Measurements from ENCODE around the gene PRSS22. TPM values are rescaled to one million over a fixed set of nuclear protein-coding genes. Genes with fewer than 3 reads are reported as not detected.

Gene PRSS22
- polyA plus RNA-seq, 1 of the 3 experiments (the other 2 are of a cell fraction): not detected

- Histone ChIP-seq H3K9ac (no peak overlapping the region), H2AFZ (ENCODE audit: low read depth) (no peak overlapping the region), H3K9me2 (no peaks in the 10 kb centered on the region), H3K4me1 (ENCODE audit: control insufficient read depth in 1 of 2, insufficient read depth in 2 of 2, low read depth in 1 of 2, low read length in 1 of 2) (peaks cover 0 to 24% of the 10 kb centered on the region in 2 experiments; a peak in 1 of 4 replicates), H3K36me3 (replicated peaks in 1 of 2; ENCODE audit: control insufficient read depth in 1 of 2, insufficient read depth in 2 of 2, low read length in 1 of 2) (no peaks in the 10 kb centered on the region), H3K9me3 (no peaks in the 10 kb centered on the region), H3K4me2 (no peak overlapping the region), H3K27ac (ENCODE audit: low read depth in 2 of 2, low read length in 1 of 2) (no peak overlapping the region), H3K79me2 (ENCODE audit: insufficient read depth) (no peaks in the 10 kb centered on the region), H4K20me1 (ENCODE audit: insufficient read depth) (no peaks in the 10 kb centered on the region), H3K4me3 (ENCODE audit: low read depth in 2 of 2, low read length in 1 of 2) (no peak overlapping the region), H3F3A (replicated peaks; ENCODE audit: insufficient read depth) (no peaks in the 10 kb centered on the region), H3K27me3 (ENCODE audit: insufficient read depth) (no peaks in the 10 kb centered on the region)
- ChIA-PET POLR2A (no interaction called here), CTCF (no interaction called here)
- no peak for DNase-seq
- TF ChIP-seq PBX3 (IDR thresholded peaks at IDR 0.05): no peak
- TF ChIP-seq RXRA (IDR thresholded peaks at IDR 0.05; ENCODE audit: borderline replicate concordance, low read depth): no peak
- TF ChIP-seq GABPA (IDR thresholded peaks at IDR 0.05; ENCODE audit: low read depth): no peak
- no peak for TF ChIP-seq FOSL2 (IDR thresholded peaks at IDR 0.05; ENCODE audit: borderline replicate concordance, low read depth)
- TF ChIP-seq ELF1 (IDR thresholded peaks at IDR 0.05): no peak
- TF ChIP-seq SIN3A (IDR thresholded peaks at IDR 0.05; ENCODE audit: borderline replicate concordance, low read depth, low read length): no peak
- no peak for TF ChIP-seq NFIC (IDR thresholded peaks at IDR 0.05; ENCODE audit: borderline replicate concordance)
- TF ChIP-seq MXI1 (IDR thresholded peaks at IDR 0.05; ENCODE audit: low read depth, low read length): no peak
- 48% methylated on average over 14 of the region's 18 CpGs for WGBS (ENCODE audit: low lambda C conversion rate)
Measured at GRCh38 chr16:2819179-2819938, 38.6 kb downstream of the PRSS22 start.

- Histone ChIP-seq H3K4me2 (no peak overlapping the region), H4K20me1 (ENCODE audit: insufficient read depth) (no peaks in the 10 kb centered on the region), H3K9ac (no peak overlapping the region), H3K36me3 (replicated peaks in 1 of 2; ENCODE audit: control insufficient read depth in 1 of 2, insufficient read depth in 2 of 2, low read length in 1 of 2) (no peaks in the 10 kb centered on the region), H3K4me3 (ENCODE audit: low read depth in 2 of 2, low read length in 1 of 2) (no peak overlapping the region), H3K4me1 (ENCODE audit: control insufficient read depth in 1 of 2, insufficient read depth in 2 of 2, low read depth in 1 of 2, low read length in 1 of 2) (peaks cover 0 to 24% of the 10 kb centered on the region in 2 experiments; a peak in 1 of 4 replicates), H3K9me2 (no peaks in the 10 kb centered on the region), H2AFZ (ENCODE audit: low read depth) (no peak overlapping the region), H3K79me2 (ENCODE audit: insufficient read depth) (no peaks in the 10 kb centered on the region), H3K9me3 (no peaks in the 10 kb centered on the region), H3K27me3 (ENCODE audit: insufficient read depth) (no peaks in the 10 kb centered on the region), H3F3A (replicated peaks; ENCODE audit: insufficient read depth) (no peaks in the 10 kb centered on the region), H3K27ac (ENCODE audit: low read depth in 2 of 2, low read length in 1 of 2) (no peak overlapping the region; a peak in 1 of 4 replicates)
- TF ChIP-seq RXRA (IDR thresholded peaks at IDR 0.05; ENCODE audit: borderline replicate concordance, low read depth) (no peak), TEAD4 (IDR thresholded peaks at IDR 0.05; ENCODE audit: borderline replicate concordance, insufficient read depth) (no peak), JUND (IDR thresholded peaks at IDR 0.05) (no peak), CTCF (IDR thresholded peaks at IDR 0.05) (no peak), TAF1 (IDR thresholded peaks at IDR 0.05; ENCODE audit: borderline replicate concordance, low read depth, low read length) (no peak), EZH2phosphoT487 (IDR thresholded peaks at IDR 0.05; ENCODE audit: borderline replicate concordance, low read depth) (no peak), FOSL2 (IDR thresholded peaks at IDR 0.05; ENCODE audit: borderline replicate concordance, low read depth) (no peak), NFIC (IDR thresholded peaks at IDR 0.05; ENCODE audit: borderline replicate concordance) (no peak), SIN3A (IDR thresholded peaks at IDR 0.05; ENCODE audit: borderline replicate concordance, low read depth, low read length) (no peak), RAD21 (IDR thresholded peaks at IDR 0.05; ENCODE audit: low read length) (no peak), RFX5 (IDR thresholded peaks at IDR 0.05; ENCODE audit: low read length) (no peak), MAX (IDR thresholded peaks at IDR 0.05; ENCODE audit: low read depth) (no peak), MEF2A (IDR thresholded peaks at IDR 0.05; ENCODE audit: borderline replicate concordance, low read depth) (no peak), FOXM1 (IDR thresholded peaks at IDR 0.05; ENCODE audit: low read depth) (no peak), GABPA (IDR thresholded peaks at IDR 0.05; ENCODE audit: low read depth) (no peak)
- CTCF ChIA-PET: no interaction called here
- POLR2A ChIA-PET: no interaction called here
- no peak for DNase-seq
- WGBS (ENCODE audit: low lambda C conversion rate): 90% methylated on average over 7 of the region's 10 CpGs
Measured at GRCh38 chr16:2818272-2818876, 39.6 kb downstream of the PRSS22 start.

Measured in SK-N-SH (cell line).